ENCODE data around the gene TLE4.
"Not testable (repeated sequence)": the region's sequence is repeated elsewhere in the genome, so short reads cannot be mapped to it uniquely, and the experiment has no call there.

TLE4 gene

DNA sequence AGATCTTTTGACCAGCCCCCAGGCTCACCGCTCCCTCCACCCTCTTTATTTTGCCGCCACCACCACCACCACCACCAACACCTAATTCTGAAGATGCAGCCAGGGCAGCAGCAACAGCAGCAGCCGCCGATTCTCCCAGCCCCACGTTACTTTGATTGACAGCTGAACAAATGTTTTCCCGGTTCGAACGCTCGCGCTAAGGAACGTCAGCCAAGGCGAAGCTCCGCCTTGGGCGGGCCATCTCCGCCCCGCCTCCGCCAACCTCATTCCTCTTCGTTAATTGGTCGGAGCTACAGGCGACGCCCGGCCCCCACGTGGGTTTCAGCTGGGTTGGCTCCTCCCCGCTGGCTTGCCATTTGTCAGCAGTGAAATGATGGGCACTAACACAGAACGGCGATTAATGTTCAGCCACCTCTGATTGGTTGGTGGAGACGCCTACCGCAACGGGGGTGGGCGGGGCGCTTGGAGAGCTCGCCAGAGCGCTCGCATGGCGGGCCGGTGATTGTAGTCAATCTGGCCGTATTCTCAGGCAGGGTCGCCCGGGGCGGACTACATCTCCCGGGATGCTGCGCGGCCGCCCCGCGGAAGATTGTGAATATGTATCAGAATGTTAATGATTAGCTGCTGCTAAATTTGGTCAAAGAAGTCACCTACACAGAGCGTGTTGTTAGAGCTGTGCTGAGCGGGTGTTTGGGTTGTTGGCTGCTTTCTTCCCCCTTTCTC, at the start of gene TLE4:
TSS of gene TLE4 (plus strand) at position 657 of the 723 bp plus-strand sequence. CDS start 826 bp downstream, outside the sequence.
- DNase-seq, result peak; percentile 99

DNA sequence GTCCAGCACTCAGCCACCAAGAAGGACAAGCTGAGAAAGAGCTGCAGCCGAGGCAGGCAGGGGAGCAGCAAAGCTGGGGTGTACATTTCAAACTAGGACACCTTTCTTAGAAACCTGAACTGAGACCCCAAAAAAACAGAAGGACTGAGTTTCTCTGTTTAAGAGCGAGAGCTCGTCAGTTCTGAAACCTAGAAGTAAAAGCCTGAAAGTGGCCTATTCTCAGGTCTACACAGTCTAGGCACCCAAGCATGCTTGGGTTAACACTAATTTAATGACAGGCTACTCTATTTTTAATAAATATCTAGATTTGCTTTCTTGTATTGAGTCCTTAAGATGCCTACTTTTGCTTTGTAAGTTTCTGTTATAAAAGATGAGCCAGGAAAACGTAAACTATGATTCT, 49.0 kb upstream of the TLE4 start:
- DNase-seq, result no peak

DNA sequence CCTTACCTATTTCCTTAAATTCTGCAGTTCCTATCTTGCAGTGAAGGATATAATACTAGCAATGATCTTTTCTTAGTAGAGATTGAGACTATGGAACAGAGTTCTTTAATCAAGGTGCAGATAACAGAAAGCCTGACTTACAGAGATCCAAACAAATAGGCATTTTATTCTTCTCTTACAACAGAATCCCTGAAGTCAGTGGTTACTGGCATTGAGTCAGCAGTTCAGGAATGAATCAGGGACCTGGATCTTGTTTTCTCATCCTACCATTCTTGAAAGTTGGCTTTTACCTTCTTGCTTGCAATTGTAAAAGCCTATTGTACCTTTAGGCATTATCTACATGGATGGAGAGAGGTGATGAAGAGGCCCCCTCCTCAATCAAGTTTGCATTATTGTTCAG, 47.5 kb upstream of the TLE4 start:
- DNase-seq, result no peak

DNA sequence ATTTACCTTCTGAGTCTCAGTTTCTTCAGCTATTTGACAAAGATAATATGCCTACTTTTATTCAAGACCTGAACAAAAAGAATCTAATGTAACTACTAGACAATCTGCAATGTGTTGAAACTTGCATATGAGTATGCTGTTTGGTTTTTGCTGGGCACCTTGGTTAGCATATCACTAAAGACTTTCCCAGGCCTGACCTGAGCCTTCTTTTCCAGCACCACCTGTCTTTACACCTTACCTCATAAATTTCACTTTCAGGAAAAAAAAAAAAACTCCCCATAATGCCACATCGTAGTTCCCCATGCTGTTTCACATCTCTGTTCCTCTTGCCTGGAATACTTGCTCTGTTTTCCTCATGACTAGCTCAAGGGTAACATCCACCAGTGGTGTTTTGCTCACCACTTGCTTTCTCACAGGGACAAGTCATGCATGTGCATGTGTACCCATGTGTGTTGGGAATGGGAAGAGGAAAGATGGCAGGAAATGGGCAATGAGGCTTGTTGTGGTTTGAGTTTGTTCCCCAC, 45.6 kb upstream of the TLE4 start:
- no peak for DNase-seq

DNA sequence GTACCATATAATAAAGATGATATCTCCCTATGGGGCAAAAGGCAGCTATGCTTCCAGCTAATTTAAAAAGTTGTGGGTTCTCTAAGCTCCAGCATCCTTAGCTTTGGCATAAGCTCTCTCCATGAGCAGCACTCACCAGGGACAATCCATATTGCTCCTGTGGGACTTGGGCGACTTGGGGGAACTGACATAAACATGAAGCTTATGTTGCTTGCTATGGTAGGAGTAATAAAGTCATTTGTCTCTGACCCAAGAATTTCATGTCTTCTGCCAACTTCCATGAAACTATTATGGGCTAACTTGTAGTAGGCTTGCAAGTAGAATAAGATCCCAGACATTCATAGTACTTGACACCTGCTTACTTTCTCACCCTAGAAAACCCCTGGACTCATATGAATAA, 36.2 kb upstream of the TLE4 start:
- DNase-seq, result no peak

DNA sequence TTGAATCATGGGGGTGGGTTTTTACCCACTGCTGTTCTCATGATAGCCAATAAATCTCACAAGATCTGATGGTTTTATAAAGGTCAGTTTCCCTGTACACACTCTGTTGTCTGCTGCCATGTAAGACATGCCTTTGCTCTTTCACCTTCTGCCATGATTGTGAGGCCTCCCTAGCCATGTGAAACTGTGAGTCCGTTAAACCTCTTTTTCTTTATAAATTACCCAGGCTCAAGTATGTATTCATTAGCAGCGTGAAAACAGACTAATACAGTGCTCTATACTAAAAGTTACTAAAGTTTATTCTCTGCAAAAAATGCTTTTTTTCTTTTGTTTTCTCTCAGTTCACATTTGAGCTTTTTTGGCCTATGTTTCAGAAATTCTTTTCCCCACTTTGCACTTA, 33.9 kb upstream of the TLE4 start:
- no peak for DNase-seq

DNA sequence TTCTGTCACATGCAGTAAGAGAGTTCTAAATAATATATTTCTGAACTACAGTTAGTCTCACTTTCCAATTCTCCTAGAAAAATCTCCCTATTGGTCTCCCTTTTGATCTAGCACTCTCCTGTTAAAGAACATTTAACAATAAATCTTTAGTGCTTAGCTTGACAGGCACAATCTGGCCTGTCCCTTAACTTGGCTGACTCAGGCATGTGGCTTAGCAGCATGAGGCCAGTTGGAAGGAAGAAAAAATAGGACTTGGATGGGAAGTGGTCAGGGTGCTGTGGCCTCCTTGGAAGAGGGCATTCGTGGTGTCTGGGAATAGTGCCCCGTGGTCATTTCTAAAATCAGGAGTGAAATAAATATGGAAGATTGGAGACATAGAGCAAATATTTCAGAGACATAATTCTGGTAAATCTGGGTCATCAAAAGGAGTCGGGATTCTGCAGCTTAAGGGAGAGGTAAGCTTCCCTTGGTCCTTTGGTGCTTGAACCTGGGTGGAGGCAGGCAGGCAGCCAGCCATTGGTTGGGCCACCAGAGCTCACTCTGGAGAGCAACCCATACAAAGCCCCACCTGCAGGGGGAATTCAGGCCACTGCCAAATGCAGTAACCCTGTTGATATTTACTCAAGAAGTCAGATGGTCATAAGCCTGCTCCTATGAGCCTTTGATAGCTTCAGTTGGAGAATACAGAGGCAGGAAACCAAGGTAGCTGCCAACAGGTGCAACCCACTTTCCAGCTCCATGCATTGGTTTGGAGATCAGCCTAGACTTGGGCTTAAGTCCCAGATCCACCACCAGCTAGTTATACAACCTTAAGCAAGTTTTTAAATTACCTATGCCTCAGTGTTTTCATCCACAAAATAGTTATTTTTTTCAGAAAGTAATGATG, 28.8 kb upstream of the TLE4 start:
- no peak for DNase-seq

DNA sequence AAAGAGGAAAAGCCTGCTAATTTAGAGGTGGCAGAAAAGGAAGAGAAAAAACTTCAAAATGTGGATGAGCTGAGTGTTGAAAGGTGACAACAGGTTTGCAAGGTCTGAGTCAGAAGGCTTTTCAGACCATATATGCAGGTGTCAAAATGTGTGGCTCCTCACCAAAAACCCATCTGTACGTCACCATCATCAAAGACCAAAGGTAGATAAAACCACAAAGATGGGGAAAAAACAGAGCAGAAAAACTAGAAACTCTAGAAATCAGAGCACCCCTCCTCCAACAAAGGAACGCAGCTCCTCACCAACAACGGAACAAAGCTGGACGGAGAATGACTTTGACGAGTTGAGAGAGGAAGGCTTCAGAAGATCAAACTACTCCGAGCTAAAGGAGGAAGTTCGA, 27.4 kb upstream of the TLE4 start:
- not testable (repeated sequence) for DNase-seq

DNA sequence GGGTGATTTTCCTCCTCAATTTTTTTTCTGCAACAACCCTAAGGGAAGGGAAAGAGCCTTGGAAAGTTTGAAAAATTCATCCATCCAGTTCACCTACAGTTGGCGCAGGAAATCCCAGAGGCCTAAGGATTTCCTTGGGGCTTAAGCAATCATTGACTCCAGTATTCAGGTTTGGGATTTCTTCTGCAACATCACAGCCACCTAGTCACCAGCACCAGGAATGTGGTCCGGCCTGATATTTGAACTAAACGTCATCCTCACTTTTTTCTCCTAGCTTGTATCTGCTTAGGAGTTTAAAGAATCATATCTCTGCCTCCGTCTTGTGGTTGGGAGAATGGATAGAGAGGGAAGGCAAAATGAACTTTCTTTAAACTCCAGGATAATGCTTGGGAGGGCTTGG, 20.2 kb upstream of the TLE4 start:
- no peak for DNase-seq

DNA sequence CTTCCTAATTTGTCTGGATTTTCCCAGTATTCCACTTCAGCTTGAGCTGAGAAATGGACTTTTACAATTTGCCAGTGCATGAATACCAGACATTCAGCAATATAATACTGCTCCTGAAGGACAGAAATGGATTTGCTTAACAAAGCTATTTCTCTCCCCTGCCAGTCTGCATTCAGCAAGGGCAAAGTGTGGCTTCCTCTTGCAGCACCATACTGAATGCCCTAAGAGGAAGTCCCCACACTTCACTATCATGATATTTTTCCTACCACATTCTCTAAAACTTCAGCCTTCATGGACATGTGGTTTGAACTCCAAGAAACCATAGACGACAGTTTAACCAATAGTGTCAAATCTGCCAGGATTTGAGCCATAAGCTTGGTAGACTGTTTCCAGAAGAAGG, 19.8 kb upstream of the TLE4 start:
- peak; percentile 22 for DNase-seq

DNA sequence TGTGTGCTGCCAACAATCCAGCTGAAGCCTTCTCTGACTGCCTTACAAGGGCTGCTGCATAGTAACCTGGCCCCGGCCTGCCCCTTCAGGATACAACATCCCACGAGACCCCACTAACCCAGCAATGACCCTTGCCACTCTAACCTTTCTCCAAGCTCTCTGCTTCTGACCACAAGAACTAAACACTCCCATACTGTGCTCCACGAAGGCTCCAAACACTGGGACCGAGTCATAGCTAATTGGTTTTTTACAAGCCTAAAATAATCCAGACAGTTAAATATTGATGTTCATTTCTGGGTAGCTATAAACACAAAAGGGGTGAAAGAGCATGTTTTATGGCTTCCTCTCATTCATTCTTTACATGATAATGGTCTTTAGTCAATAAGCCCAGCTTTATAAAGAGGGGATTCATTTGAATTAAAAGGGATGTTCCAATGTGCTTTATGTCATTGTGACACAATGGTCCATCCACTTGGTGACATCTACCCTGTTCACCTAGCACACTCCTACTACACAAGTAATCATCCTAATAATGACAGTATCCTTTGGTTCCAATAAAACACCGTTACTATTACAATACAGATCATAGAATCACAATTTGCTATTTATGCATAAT, 16.2 kb upstream of the TLE4 start:
- no peak for DNase-seq

DNA sequence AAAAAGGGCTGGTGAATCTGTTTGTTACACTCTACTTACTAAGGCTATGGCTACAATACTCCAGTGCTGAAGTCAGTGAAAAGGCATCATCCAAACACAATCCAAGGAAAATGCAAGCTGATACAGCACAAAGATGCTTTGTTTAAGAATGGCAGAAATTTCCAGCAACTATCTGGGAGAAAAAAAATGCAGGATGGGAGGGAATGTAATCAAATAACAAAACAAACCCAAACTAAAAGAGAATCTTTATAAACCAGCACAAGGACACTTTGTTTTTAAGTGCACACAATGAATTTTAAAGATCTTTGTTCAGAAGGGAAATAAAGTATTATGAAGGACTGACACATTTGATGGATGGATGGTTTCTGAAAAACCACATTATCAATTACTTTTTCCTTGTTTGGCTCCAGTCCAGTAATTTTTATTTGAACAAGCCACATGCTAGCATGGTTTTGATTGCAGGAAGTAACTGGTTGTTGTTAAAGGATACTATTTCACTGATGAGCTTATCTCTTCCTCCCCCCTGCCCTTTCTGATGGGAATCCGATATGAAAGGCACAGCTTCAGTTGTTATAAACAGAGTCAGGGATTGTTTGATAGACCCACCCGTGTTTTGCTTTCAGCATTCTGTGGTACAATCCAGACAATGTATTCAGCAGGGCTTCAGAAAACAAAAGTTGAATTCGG, 12.1 kb upstream of the TLE4 start:
- no peak for DNase-seq

DNA sequence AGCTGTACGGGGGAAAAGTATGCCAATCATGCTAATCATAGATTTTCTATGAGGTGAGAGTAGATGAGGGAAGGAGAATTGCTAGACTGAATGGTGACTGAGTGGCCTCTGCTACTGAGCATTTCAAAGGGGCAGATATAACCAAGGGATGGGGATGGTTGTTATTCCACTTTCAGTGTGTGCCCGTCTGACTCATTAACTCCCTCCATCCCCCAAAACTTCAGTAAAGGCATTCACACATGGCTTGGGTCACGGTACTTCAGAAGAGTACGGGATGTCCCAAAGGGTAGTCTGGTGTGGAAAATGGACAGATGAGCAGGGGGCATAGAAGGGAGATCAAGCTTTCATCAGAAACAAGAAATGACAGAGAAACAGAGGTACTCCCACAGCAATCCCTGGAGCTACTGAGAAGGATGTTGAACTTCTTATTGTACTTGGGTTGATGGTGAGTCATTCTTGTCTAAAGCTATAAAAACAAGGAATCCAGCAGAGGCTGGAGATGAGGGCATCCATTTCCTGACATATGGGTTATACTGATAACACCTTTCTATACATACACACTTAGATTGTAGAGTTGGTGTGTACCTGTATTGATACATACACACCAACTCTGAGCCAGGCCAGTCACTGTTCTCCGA, 8.9 kb upstream of the TLE4 start:
- DNase-seq, result peak; percentile 15

DNA sequence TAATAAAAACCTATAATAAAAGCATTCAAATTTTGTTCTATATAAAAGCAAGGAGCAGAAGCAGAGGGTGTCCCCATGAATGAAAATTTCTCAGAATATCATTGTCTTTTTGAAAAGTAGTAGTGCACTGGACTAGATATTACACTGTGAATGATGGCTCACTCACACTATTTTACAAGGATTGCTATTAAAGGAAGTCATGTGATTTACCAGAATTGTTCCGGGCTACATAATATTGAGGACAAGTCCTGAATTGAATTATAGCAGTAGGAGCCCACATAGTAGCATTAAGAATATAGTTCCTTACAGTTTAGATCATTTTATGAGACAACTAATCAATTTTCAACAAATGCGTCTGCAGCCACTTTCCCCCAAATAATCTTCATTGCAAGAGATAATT, 7.7 kb upstream of the TLE4 start:
- peak; percentile 25 for DNase-seq

DNA sequence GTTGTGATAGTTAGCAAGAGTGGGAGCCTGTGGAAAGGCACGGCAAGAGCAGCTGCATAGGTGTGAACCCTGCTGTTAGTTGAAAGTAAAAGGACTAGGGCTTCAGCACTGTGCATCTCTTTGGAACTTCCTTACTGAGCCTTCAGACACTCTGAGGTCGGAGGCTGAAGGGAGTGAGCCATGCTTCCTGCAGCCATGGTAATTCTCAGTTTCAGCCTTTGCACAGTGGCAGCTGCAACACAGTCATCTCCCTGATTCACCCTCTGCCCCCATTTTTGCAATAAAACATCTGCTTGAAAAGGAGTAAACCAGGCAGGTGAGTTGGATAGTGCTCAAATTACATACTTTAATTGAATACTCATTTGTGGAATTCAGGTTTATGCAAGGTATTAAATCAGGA, 6.5 kb upstream of the TLE4 start:
- DNase-seq, result no peak

DNA sequence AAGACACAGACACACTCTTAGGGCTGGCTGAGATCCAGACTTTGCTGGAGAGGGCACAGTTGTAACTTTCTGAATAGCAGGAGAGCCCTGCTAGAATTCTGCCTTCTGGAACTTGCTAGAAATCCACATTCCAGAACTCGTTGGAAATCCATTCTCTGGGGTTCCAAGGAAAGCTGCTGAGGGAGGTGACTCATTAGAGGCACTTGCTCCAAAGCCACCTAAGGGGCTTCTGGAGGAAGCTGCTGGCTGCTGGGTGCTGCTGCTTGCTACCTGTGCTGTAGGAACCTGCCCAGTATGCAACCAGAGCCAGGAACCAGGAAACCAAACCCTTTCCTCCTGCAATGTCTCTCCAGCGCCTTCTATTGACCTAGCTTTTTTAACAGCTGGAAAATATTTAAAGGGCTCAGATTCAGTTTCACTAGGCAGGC, 4.1 kb upstream of the TLE4 start:
- no peak for DNase-seq

DNA sequence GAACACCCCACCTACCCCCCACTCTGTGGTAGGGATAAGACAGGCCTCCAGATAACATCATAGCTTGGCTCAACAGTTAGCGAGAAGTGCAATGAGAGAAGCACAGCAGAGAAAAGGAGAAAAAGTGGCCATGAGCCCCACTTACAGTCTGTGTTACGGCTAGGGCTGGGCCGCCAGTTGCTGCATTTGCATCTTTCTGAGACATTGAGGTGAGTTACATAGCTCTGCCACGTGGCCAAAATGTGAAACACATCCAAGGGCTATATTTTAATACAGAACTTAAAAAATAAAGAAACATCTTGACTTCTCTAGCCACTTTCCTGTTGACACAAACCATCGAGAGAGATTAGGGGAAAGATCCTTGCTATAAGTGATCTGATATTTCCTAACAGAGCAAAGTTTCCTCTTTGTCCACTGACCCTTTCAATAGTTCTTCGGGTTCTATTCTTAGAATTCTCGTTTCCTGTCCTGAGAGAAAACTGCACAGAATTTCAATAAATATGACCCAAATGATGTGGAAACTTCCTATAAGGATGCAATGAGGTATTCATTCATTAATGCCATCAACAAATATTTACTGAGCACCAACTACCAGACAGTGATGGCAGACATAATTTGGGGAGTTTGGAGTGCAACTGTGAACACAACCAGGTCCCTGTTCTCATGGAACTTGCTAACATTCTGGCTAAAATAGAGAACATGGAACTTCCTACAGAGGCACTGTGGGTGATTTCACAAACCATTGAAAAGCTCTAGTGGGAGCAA, 3.2 kb upstream of the TLE4 start:
- no peak for DNase-seq

DNA sequence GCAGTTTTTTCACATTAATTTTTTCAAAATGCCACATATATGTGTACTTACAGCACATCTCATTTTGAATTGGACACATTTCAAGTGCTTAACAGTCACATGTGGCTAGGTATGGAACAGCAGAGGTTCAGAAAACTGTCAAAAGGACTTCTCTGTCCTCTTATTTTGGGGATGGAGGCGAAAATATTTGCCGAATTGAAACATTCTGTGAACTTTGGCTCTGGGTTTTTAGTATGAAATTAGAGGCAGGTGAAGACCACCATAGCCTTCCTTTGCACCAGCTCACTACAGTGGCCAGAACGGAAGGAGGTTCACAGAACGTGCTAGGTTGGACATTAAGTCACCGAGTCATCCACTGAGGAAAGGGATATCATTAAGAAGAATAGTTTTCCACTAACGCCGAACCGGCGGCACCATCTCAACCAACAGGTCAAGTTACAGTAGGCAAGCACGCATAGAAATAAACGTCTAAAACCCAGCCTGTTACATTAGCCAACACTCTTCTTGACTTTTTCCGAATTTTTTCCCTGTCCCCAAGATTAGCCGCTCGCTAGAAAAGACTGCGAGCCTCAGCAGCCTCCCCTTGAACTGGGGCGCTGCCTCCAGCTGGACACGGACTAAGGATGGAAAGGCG, 1.8 kb upstream of the TLE4 start:
- DNase-seq, result no peak

DNA sequence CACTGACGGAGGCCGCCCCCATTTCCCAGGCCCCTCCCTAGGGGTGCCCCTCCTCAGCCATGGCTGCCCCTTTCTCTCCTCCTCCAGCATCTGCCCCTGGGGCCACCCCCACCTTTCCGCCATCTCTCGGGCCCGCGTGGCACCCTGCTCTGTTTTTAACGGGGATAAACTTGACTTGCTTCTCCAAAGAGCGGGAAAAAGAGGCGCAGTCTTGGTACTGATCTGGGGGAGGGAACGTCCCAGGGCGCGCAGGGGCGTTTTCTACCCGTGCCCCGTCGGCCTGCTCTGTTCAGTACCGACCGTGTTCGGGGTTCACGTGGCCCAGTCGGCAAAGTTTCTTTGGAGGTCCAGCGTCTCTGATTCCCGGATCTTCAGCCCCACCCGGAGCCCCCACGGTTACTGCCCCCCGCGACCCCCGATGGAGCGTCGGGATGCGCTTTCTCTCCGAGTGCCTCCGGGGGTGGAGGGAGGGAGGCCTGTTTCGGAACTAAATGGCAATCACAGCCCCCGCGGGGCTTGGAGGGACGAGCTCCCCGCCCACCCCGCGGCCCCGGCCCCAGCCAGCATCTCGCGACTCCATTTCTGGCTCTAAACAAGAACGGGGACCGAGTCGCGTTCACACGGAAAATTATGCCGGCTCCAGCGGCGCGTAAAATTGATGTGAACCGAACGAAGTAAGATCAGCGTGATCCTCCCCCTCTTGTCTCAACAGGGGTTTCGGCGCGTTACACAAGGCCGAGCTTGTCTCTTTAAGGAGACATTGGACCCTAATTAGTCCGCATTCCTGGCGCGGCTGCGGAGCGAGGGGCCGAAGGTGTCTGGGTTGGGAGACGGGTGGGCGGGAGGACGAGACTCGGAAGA, 1.1 kb upstream of the TLE4 start:
- DNase-seq, result peak; percentile 77

DNA sequence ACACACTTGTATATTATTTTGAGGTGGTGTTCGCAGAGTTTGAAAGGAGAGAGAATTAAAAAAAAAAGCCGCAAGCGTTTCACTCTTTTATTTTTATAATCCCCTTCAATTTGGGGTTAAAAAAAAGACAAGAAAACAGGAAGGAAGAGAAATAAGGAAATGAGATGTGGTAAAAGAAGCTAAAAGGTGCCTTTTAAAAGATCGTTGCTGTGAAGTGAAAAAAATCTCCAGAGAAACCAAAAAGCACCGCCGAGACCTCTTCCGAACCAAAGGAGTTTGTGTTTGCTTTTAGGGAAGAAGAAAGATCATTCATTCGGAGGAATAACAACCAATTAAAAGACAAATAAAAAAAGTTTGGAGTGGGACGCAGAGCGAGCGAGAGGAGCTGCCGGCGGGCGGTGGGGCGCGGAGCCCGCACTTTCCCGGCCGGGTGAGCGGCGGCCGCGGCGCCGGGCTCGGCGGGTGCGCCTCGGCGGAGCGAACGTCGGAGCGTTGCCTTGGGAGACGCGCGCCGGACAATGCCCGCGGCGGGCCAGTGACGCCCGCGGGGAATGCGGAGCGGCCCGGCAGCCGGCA, 355 bp downstream of the TLE4 start:
- DNase-seq, result peak; percentile 70
